C1 segment of cervical spinal cord (tissue), 14 donors: Measurements from ENCODE around the gene NKD1.

Experiments used
- DNase-seq, 14 donors: peaks; one replicate each; lab custom pipeline; 2025; lab: John Stamatoyannopoulos, UW

NKD1 gene

GRCh38 chr16:50600582-50601283, 52.5 kb downstream of the NKD1 start:
- no peak for DNase-seq

GRCh38 chr16:50601341-50601740, 53.1 kb downstream of the NKD1 start:
- no peak for DNase-seq

- DNase-seq: no peak
Observed at GRCh38 chr16:50602126-50602525, 53.9 kb downstream of the NKD1 start.

GRCh38 chr16:50602531-50603205, 54.5 kb downstream of the NKD1 start:
- DNase-seq: no peak

- peak in 3 of 14 donors; percentile 12 to 28 (median 18) for DNase-seq
Observed at GRCh38 chr16:50603206-50604064, 55.2 kb downstream of the NKD1 start.

GRCh38 chr16:50604065-50604418, 55.8 kb downstream of the NKD1 start:
- DNase-seq: no peak

GRCh38 chr16:50604610-50605009, 56.4 kb downstream of the NKD1 start:
- DNase-seq: no peak

GRCh38 chr16:50605733-50606430, 57.7 kb downstream of the NKD1 start:
- no peak for DNase-seq

- DNase-seq: peak in 2 of 14 donors; percentile 27 to 35
Observed at GRCh38 chr16:50606431-50607050, 58.3 kb downstream of the NKD1 start.

GRCh38 chr16:50607051-50607431, 58.8 kb downstream of the NKD1 start:
- DNase-seq: no peak

GRCh38 chr16:50607447-50607846, 59.3 kb downstream of the NKD1 start:
- no peak for DNase-seq

- DNase-seq: no peak
Observed at GRCh38 chr16:50607970-50608557, 59.9 kb downstream of the NKD1 start.

GRCh38 chr16:50609049-50609448, 60.9 kb downstream of the NKD1 start:
- no peak for DNase-seq

GRCh38 chr16:50609471-50609870, 61.3 kb downstream of the NKD1 start:
- DNase-seq: no peak

GRCh38 chr16:50610331-50611262, 62.4 kb downstream of the NKD1 start:
- peak in 8 of 14 donors; percentile 16 to 60 (median 30) for DNase-seq

- no peak for DNase-seq
Observed at GRCh38 chr16:50611332-50611934, 63.2 kb downstream of the NKD1 start.

GRCh38 chr16:50611995-50612848, 64.0 kb downstream of the NKD1 start:
- DNase-seq: no peak

GRCh38 chr16:50612849-50613198, 64.6 kb downstream of the NKD1 start:
- DNase-seq: no peak
